Activated CD4-positive, alpha-beta T cell treated with anti-CD3 and anti-CD28 coated beads, Interleukin-2, amount 10 ng/mL, durations not matched to agents 24 days and 14 days (primary cell): Measurements from ENCODE around the gene CERS3. TPM values are rescaled to one million over a fixed set of nuclear protein-coding genes. Genes with fewer than 3 reads are reported as not detected.

Experiments
- DNase-seq: peaks from one replicate; pipeline ENCODE4 v3.0.0; 2022
- H3K27ac Mint-ChIP-seq: one replicate; pipeline ENCODE4 v1.8.0; 2022; ENCODE audit warnings: mild to moderate bottlenecking, mixed read lengths
- H3K27me3 Mint-ChIP-seq: one replicate; pipeline ENCODE4 v1.8.0; 2022; ENCODE audit warnings: mixed read lengths
- H3K36me3 Mint-ChIP-seq: one replicate; pipeline ENCODE4 v1.8.0; 2022; ENCODE audit warnings: low read depth, mild to moderate bottlenecking, mixed read lengths
- H3K4me1 Mint-ChIP-seq: one replicate; pipeline ENCODE4 v1.8.0; 2021; ENCODE audit warnings: mixed read lengths
- H3K4me3 Mint-ChIP-seq: one replicate; pipeline ENCODE4 v1.8.0; 2022; ENCODE audit warnings: mild to moderate bottlenecking, moderate library complexity, mixed read lengths
- H3K9me3 Mint-ChIP-seq: one replicate; pipeline ENCODE4 v1.8.0; 2021; ENCODE audit warnings: mixed read lengths
- intact Hi-C: fragments of 100-400 bp; cut with micrococcal nuclease; formaldehyde crosslinking; loops from one replicate; pipeline ENCODE4 v1.15.1; 2023
- total RNA-seq: library from RNA; stranded (reverse); gene quantifications from 2 replicates; pipeline ENCODE4 v1.2.3, GENCODE V29; 2022

Gene CERS3
- total RNA-seq, 1 donor from 2014 or later, result 0.40 TPM

- H3K9me3 Mint-ChIP-seq, result peaks cover 8% of the 10 kb centered on the region
- peaks cover 20% of the 10 kb centered on the region for H3K4me1 Mint-ChIP-seq
- H3K36me3 Mint-ChIP-seq, result peaks cover 3% of the 10 kb centered on the region
- H3K27ac Mint-ChIP-seq, result peak overlapping the region; percentile 46
- DNase-seq, result peak; percentile 68
- peaks cover 2% of the 10 kb centered on the region for H3K27me3 Mint-ChIP-seq
- intact Hi-C loops, result no loop called here
- H3K4me3 Mint-ChIP-seq, result peak overlapping the region; percentile 61
Measured at GRCh38 chr15:100520132-100520921, 8.4 kb downstream of the CERS3 start.

- Mint-ChIP-seq H3K4me3 (no peak overlapping the region), H3K27me3 (no peaks in the 10 kb centered on the region), H3K27ac (no peak overlapping the region), H3K9me3 (peaks cover 4% of the 10 kb centered on the region), H3K36me3 (no peaks in the 10 kb centered on the region), H3K4me1 (peaks cover 20% of the 10 kb centered on the region)
- DNase-seq, result no peak
- intact Hi-C loops, result no loop called here
Measured at GRCh38 chr15:100517846-100518245, 10.9 kb downstream of the CERS3 start.

- DNase-seq, result no peak
- Mint-ChIP-seq H3K27ac (no peak overlapping the region), H3K4me3 (no peak overlapping the region), H3K9me3 (peaks cover under 1% of the 10 kb centered on the region), H3K36me3 (no peaks in the 10 kb centered on the region), H3K27me3 (no peaks in the 10 kb centered on the region), H3K4me1 (peaks cover 20% of the 10 kb centered on the region)
- intact Hi-C loops, result no loop called here
Measured at GRCh38 chr15:100516643-100517512, 11.9 kb downstream of the CERS3 start.

- Mint-ChIP-seq H3K27ac (peak overlapping the region; percentile 29), H3K36me3 (no peaks in the 10 kb centered on the region), H3K4me3 (no peak overlapping the region), H3K9me3 (no peaks in the 10 kb centered on the region), H3K27me3 (no peaks in the 10 kb centered on the region), H3K4me1 (peaks cover 15% of the 10 kb centered on the region)
- intact Hi-C loops, result no loop called here
- no peak for DNase-seq
Measured at GRCh38 chr15:100515758-100516157, 13.0 kb downstream of the CERS3 start.

GRCh38 chr15:100508641-100509300 lies 20.0 kb downstream of the CERS3 start:
- DNase-seq, result no peak
- peaks cover 6% of the 10 kb centered on the region for H3K9me3 Mint-ChIP-seq
- intact Hi-C loops, result no loop called here
- no peak overlapping the region for H3K27ac Mint-ChIP-seq
- no peaks in the 10 kb centered on the region for H3K36me3 Mint-ChIP-seq
- no peak overlapping the region for H3K4me3 Mint-ChIP-seq
- no peaks in the 10 kb centered on the region for H3K4me1 Mint-ChIP-seq
- peaks cover 10% of the 10 kb centered on the region for H3K27me3 Mint-ChIP-seq

- Mint-ChIP-seq H3K27me3 (peaks cover 7% of the 10 kb centered on the region), H3K4me1 (no peaks in the 10 kb centered on the region), H3K4me3 (no peak overlapping the region), H3K36me3 (no peaks in the 10 kb centered on the region), H3K27ac (no peak overlapping the region), H3K9me3 (peaks cover 16% of the 10 kb centered on the region)
- DNase-seq, result no peak
- intact Hi-C loops, result no loop called here
Measured at GRCh38 chr15:100502651-100503050, 26.1 kb downstream of the CERS3 start.

- Mint-ChIP-seq H3K9me3 (peaks cover 16% of the 10 kb centered on the region), H3K27ac (no peak overlapping the region), H3K27me3 (peaks cover 11% of the 10 kb centered on the region), H3K4me3 (no peak overlapping the region), H3K4me1 (no peaks in the 10 kb centered on the region), H3K36me3 (no peaks in the 10 kb centered on the region)
- intact Hi-C loops, result no loop called here
- DNase-seq, result no peak
Measured at GRCh38 chr15:100501117-100501516, 27.6 kb downstream of the CERS3 start.

- no peak for DNase-seq
- peaks cover 16% of the 10 kb centered on the region for H3K9me3 Mint-ChIP-seq
- H3K4me3 Mint-ChIP-seq, result no peak overlapping the region
- intact Hi-C loops, result no loop called here
- H3K36me3 Mint-ChIP-seq, result no peaks in the 10 kb centered on the region
- H3K27ac Mint-ChIP-seq, result no peak overlapping the region
- peaks cover 11% of the 10 kb centered on the region for H3K27me3 Mint-ChIP-seq
- H3K4me1 Mint-ChIP-seq, result no peaks in the 10 kb centered on the region
Measured at GRCh38 chr15:100500226-100500990, 28.3 kb downstream of the CERS3 start.

GRCh38 chr15:100495861-100496260 lies 32.9 kb downstream of the CERS3 start:
- intact Hi-C loops, result no loop called here
- Mint-ChIP-seq H3K27me3 (peaks cover 13% of the 10 kb centered on the region), H3K9me3 (no peaks in the 10 kb centered on the region), H3K27ac (no peak overlapping the region), H3K4me1 (peaks cover 2% of the 10 kb centered on the region), H3K4me3 (no peak overlapping the region), H3K36me3 (no peaks in the 10 kb centered on the region)
- no peak for DNase-seq

- no peak for DNase-seq
- intact Hi-C loops, result no loop called here
- Mint-ChIP-seq H3K36me3 (no peaks in the 10 kb centered on the region), H3K27ac (no peak overlapping the region), H3K27me3 (peaks cover 11% of the 10 kb centered on the region), H3K4me1 (peaks cover 2% of the 10 kb centered on the region), H3K4me3 (no peak overlapping the region), H3K9me3 (no peaks in the 10 kb centered on the region)
Measured at GRCh38 chr15:100493213-100493612, 35.5 kb downstream of the CERS3 start.

GRCh38 chr15:100484443-100484842 lies 44.3 kb downstream of the CERS3 start:
- DNase-seq, result no peak
- Mint-ChIP-seq H3K27ac (no peak overlapping the region), H3K9me3 (no peaks in the 10 kb centered on the region), H3K27me3 (no peaks in the 10 kb centered on the region), H3K4me1 (no peaks in the 10 kb centered on the region), H3K36me3 (no peaks in the 10 kb centered on the region), H3K4me3 (no peak overlapping the region)
- intact Hi-C loops, result no loop called here

- Mint-ChIP-seq H3K36me3 (peaks cover 3% of the 10 kb centered on the region), H3K4me1 (no peaks in the 10 kb centered on the region), H3K27me3 (no peaks in the 10 kb centered on the region), H3K27ac (no peak overlapping the region), H3K4me3 (no peak overlapping the region), H3K9me3 (peaks cover 11% of the 10 kb centered on the region)
- intact Hi-C loops, result no loop called here
- no peak for DNase-seq
Measured at GRCh38 chr15:100483370-100483769, 45.4 kb downstream of the CERS3 start.

- H3K27ac Mint-ChIP-seq, result no peak overlapping the region
- H3K27me3 Mint-ChIP-seq, result peaks cover 2% of the 10 kb centered on the region
- intact Hi-C loops, result no loop called here
- no peak overlapping the region for H3K4me3 Mint-ChIP-seq
- H3K4me1 Mint-ChIP-seq, result no peaks in the 10 kb centered on the region
- peaks cover 30% of the 10 kb centered on the region for H3K9me3 Mint-ChIP-seq
- no peak for DNase-seq
- H3K36me3 Mint-ChIP-seq, result peaks cover 3% of the 10 kb centered on the region
Measured at GRCh38 chr15:100476805-100477204, 51.9 kb downstream of the CERS3 start.
